Measurements from ENCODE around the gene MDH2.
"Not testable (repeated sequence)": the region's sequence is repeated elsewhere in the genome, so short reads cannot be mapped to it uniquely, and the experiment has no call there.

The MDH2 gene

GRCh38 chr7:76073335-76073990, 25.6 kb downstream of the MDH2 start:
- no peak for DNase-seq

GRCh38 chr7:76074306-76074971, 26.5 kb downstream of the MDH2 start:
- no peak for DNase-seq

GRCh38 chr7:76074972-76075370, 27.1 kb downstream of the MDH2 start:
- DNase-seq, result no peak

GRCh38 chr7:76076995-76077394, 29.1 kb downstream of the MDH2 start:
- DNase-seq, result no peak

- no peak for DNase-seq
Observed at GRCh38 chr7:76077435-76077834, 29.5 kb downstream of the MDH2 start.

- DNase-seq, result no peak
Observed at GRCh38 chr7:76080204-76080603, 32.3 kb downstream of the MDH2 start.

GRCh38 chr7:76084115-76084514, 36.2 kb downstream of the MDH2 start:
- not testable (repeated sequence) for DNase-seq

- no peak for DNase-seq
Observed at GRCh38 chr7:76086070-76086469, 38.2 kb downstream of the MDH2 start.

GRCh38 chr7:76087362-76087791, 39.5 kb downstream of the MDH2 start:
- DNase-seq, result not testable (repeated sequence)

- peak; percentile 25 for DNase-seq
Observed at GRCh38 chr7:76089865-76090475, 42.1 kb downstream of the MDH2 start.

- no peak for DNase-seq
Observed at GRCh38 chr7:76091506-76091905, 43.6 kb downstream of the MDH2 start.

GRCh38 chr7:76093531-76093930, 45.6 kb downstream of the MDH2 start:
- DNase-seq, result not testable (repeated sequence)

GRCh38 chr7:76094326-76094725, 46.4 kb downstream of the MDH2 start:
- not testable (repeated sequence) for DNase-seq

GRCh38 chr7:76095908-76096307, 48.0 kb downstream of the MDH2 start:
- no peak for DNase-seq

- DNase-seq, result not testable (repeated sequence)
Observed at GRCh38 chr7:76101693-76102437, 54.0 kb downstream of the MDH2 start.

GRCh38 chr7:76103788-76104187, 55.9 kb downstream of the MDH2 start:
- DNase-seq, result not testable (repeated sequence)

GRCh38 chr7:76106130-76106529, 58.2 kb downstream of the MDH2 start:
- DNase-seq, result not testable (repeated sequence)

GRCh38 chr7:76106893-76107292, 59.0 kb downstream of the MDH2 start:
- no peak for DNase-seq

- peak; percentile 35 for DNase-seq
Observed at GRCh38 chr7:76108540-76109233, 60.8 kb downstream of the MDH2 start.

- not testable (repeated sequence) for DNase-seq
Observed at GRCh38 chr7:76113042-76113630, 65.2 kb downstream of the MDH2 start.

GRCh38 chr7:76114742-76115141, 66.8 kb downstream of the MDH2 start:
- not testable (repeated sequence) for DNase-seq
